DMS153 (cell line): Measurements from ENCODE around the gene TBCK.

Experiments used
- DNase-seq: peaks from one replicate; lab custom pipeline; 2025; lab: John Stamatoyannopoulos, UW

Gene TBCK

GRCh38 chr4:106038908-106039307 lies 277.1 kb downstream of the TBCK start:
- no peak for DNase-seq

- no peak for DNase-seq
Measured at GRCh38 chr4:106038012-106038411, 278.0 kb downstream of the TBCK start.

GRCh38 chr4:106036848-106037247 lies 279.2 kb downstream of the TBCK start:
- DNase-seq, result no peak

- no peak for DNase-seq
Measured at GRCh38 chr4:106036334-106036733, 279.7 kb downstream of the TBCK start.

GRCh38 chr4:106035204-106035603 lies 280.8 kb downstream of the TBCK start:
- DNase-seq, result no peak

GRCh38 chr4:106034751-106035150 lies 281.3 kb downstream of the TBCK start:
- DNase-seq, result no peak

GRCh38 chr4:106034220-106034619 lies 281.8 kb downstream of the TBCK start:
- DNase-seq, result no peak

- DNase-seq, result no peak
Measured at GRCh38 chr4:106033469-106033868, 282.5 kb downstream of the TBCK start.

- no peak for DNase-seq
Measured at GRCh38 chr4:106032851-106033286, 283.1 kb downstream of the TBCK start.

- no peak for DNase-seq
Measured at GRCh38 chr4:106022454-106022853, 293.6 kb downstream of the TBCK start.

GRCh38 chr4:106021737-106022410 lies 294.1 kb downstream of the TBCK start:
- no peak for DNase-seq

GRCh38 chr4:106019771-106020170 lies 296.2 kb downstream of the TBCK start:
- DNase-seq, result no peak

GRCh38 chr4:106017975-106018374 lies 298.0 kb downstream of the TBCK start:
- no peak for DNase-seq

- no peak for DNase-seq
Measured at GRCh38 chr4:106011387-106011786, 304.6 kb downstream of the TBCK start.

GRCh38 chr4:106010761-106011160 lies 305.2 kb downstream of the TBCK start:
- DNase-seq, result no peak

- no peak for DNase-seq
Measured at GRCh38 chr4:106002994-106003393, 313.0 kb downstream of the TBCK start.

- no peak for DNase-seq
Measured at GRCh38 chr4:105998171-105999063, 317.6 kb downstream of the TBCK start.

- DNase-seq, result no peak
Measured at GRCh38 chr4:105996845-105997244, 319.2 kb downstream of the TBCK start.

GRCh38 chr4:105994841-105995501 lies 321.0 kb downstream of the TBCK start:
- DNase-seq, result no peak

- DNase-seq, result no peak
Measured at GRCh38 chr4:105994061-105994460, 321.9 kb downstream of the TBCK start.

GRCh38 chr4:105992641-105993305 lies 323.2 kb downstream of the TBCK start:
- DNase-seq, result no peak

GRCh38 chr4:105991726-105992125 lies 324.3 kb downstream of the TBCK start:
- no peak for DNase-seq
